GM19035 (cell line): Measurements from ENCODE around the gene NEMP2.
"Not testable (repeated sequence)": the region's sequence is repeated elsewhere in the genome, so short reads cannot be mapped to it uniquely, and the experiment has no call there.

Experiments
- ATAC-seq: cut with Tn5 transposase; IDR thresholded peaks from one replicate; pipeline ENCODE4 v1.9.1; 2021; ENCODE audit not compliant: unreplicated experiment

Gene NEMP2

GRCh38 chr2:190526105-190526750 is 8.3 kb downstream of the NEMP2 start:
- ATAC-seq = no peak

GRCh38 chr2:190524928-190525327 is 9.6 kb downstream of the NEMP2 start:
- ATAC-seq = no peak

- no peak for ATAC-seq
These were observed 14.4 kb downstream of the NEMP2 start for GRCh38 chr2:190519975-190520767.

GRCh38 chr2:190517468-190517867 is 17.1 kb downstream of the NEMP2 start:
- no peak for ATAC-seq

- ATAC-seq = no peak
These were observed 18.8 kb downstream of the NEMP2 start for GRCh38 chr2:190515687-190516086.

GRCh38 chr2:190514676-190515075 is 19.8 kb downstream of the NEMP2 start:
- no peak for ATAC-seq

- no peak for ATAC-seq
These were observed 20.6 kb downstream of the NEMP2 start for GRCh38 chr2:190513877-190514276.

GRCh38 chr2:190512539-190513095 is 21.9 kb downstream of the NEMP2 start:
- no peak for ATAC-seq

- ATAC-seq = no peak
These were observed 23.4 kb downstream of the NEMP2 start for GRCh38 chr2:190511104-190511503.

GRCh38 chr2:190509895-190510294 is 24.6 kb downstream of the NEMP2 start:
- not testable (repeated sequence) for ATAC-seq

- no peak for ATAC-seq
These were observed 27.4 kb downstream of the NEMP2 start for GRCh38 chr2:190507135-190507534.

GRCh38 chr2:190506666-190507065 is 27.9 kb downstream of the NEMP2 start:
- no peak for ATAC-seq

GRCh38 chr2:190505696-190506095 is 28.8 kb downstream of the NEMP2 start:
- ATAC-seq = no peak

GRCh38 chr2:190504912-190505311 is 29.6 kb downstream of the NEMP2 start:
- ATAC-seq = no peak

GRCh38 chr2:190503088-190503487 is 31.4 kb downstream of the NEMP2 start:
- no peak for ATAC-seq

- ATAC-seq = no peak
These were observed 32.7 kb downstream of the NEMP2 start for GRCh38 chr2:190501702-190502407.

GRCh38 chr2:190501231-190501630 is 33.3 kb downstream of the NEMP2 start:
- no peak for ATAC-seq

- ATAC-seq = no peak
These were observed 34.4 kb downstream of the NEMP2 start for GRCh38 chr2:190500054-190500502.

GRCh38 chr2:190499273-190499672 is 35.2 kb downstream of the NEMP2 start:
- ATAC-seq = no peak

- no peak for ATAC-seq
These were observed 37.1 kb downstream of the NEMP2 start for GRCh38 chr2:190497428-190497827.

- ATAC-seq = not testable (repeated sequence)
These were observed 39.8 kb downstream of the NEMP2 start for GRCh38 chr2:190494600-190495227.
